ENCODE results near the gene KCNIP2.

DNA sequence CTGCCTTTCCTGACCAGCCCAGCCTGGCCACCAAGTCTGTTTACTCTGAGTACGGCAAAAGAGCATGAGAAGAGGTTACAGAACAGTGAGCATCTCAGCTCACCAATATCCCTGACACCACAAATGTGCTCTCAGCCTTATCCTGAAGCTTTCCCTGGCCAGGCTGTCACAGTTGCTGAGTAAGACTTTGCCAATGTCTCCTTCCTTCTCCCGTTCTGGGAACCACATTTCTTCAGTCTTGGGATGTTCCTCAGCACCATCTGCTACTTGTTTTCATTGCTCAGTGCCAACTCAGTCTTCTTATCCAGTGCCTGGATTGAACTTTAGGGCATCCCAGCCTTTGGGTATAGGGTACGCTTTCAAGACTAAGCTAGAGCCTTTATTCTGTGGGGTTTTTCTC is 7.1 kb upstream of the KCNIP2 start:
- TF ChIP-seq CTCF (IDR thresholded peaks at IDR 0.05) (no peak), ZFX (IDR thresholded peaks at IDR 0.05; ENCODE audit: borderline replicate concordance) (no peak)

Measured in 22Rv1 (cell line).